K562 (cell line): ENCODE results near the gene TM4SF5.

ENCODE experiments used
- ARNT ChIP-seq, 2 experiments: fragments of 450-650 bp; IDR thresholded peaks; 2 replicates each; pipeline ENCODE4 v1.6.1; 2016; ENCODE audit warnings: mild to moderate bottlenecking in 1 of 2
- CHD1 ChIP-seq: fragments of 200-600 bp; sonication (generic); IDR thresholded peaks from one replicate; pipeline ENCODE4 v1.6.1; 2012; ENCODE audit warnings: mild to moderate bottlenecking, moderate library complexity, low read length, inconsistent platforms
- CTCF ChIP-seq, 3 experiments: IDR thresholded peaks in 2 of 3; conservative IDR thresholded peaks in 1 of 3; 2 replicates each; pipeline ENCODE4 v1.5.1; 2011 to 2012; ENCODE audit warnings: low read length in 3 of 3, mild to moderate bottlenecking in 3 of 3, control low read depth in 2 of 3, improper control_type of control experiment in 1 of 3, inconsistent platforms in 1 of 3, low read depth in 1 of 3, mixed read lengths in 1 of 3, moderate library complexity in 1 of 3; ENCODE audit not compliant: insufficient read depth in 2 of 3
- NRF1 ChIP-seq, 2 experiments: fragments of 450-650 bp; IDR thresholded peaks in 1 of 2; conservative IDR thresholded peaks in 1 of 2; 2 replicates each; pipeline ENCODE4 v1.6.1; 2014; ENCODE audit warnings: mild to moderate bottlenecking in 2 of 2
- POLR2A ChIP-seq: fragments of 450-650 bp; conservative IDR thresholded peaks from 2 replicates; pipeline ENCODE4 v1.6.1; 2016
- SP1 ChIP-seq: sonication (generic); formaldehyde crosslinking; IDR thresholded peaks from 2 replicates; pipeline ENCODE4 v1.8.1; 2022; ENCODE audit warnings: mild to moderate bottlenecking, missing genetic modification reagents
- THRB ChIP-seq: fragments of 450-650 bp; formaldehyde crosslinking; conservative IDR thresholded peaks from 2 replicates; pipeline ENCODE4 v1.4.0; 2022; ENCODE audit warnings: mild to moderate bottlenecking, missing genetic modification characterization
- ZNF253 ChIP-seq: fragments of 250-450 bp; sonication (Bioruptor Pico); conservative IDR thresholded peaks from 2 replicates; pipeline ENCODE4 v1.6.1; 2021; ENCODE audit warnings: mild to moderate bottlenecking
- ZSCAN29 ChIP-seq: fragments of 450-650 bp; IDR thresholded peaks from 2 replicates; pipeline ENCODE4 v1.6.1; 2017

- no peak for TF ChIP-seq ZNF253 (CRISPR knock-in tag)
- TF ChIP-seq CTCF (IDR thresholded peaks at IDR 0.05 in 2 of 3, conservative IDR thresholded peaks at IDR 0.05 in 1 of 3; ENCODE audit: insufficient read depth in 2 of 3, low read depth in 1 of 3, low read length in 3 of 3), result no peak
- no peak for TF ChIP-seq THRB (CRISPR knock-in tag)
- TF ChIP-seq NRF1 (conservative IDR thresholded peaks at IDR 0.05 in 1 of 2, IDR thresholded peaks at IDR 0.05 in 1 of 2), result no peak
- TF ChIP-seq SP1, result no peak
- no peak for TF ChIP-seq CHD1
- TF ChIP-seq ARNT (IDR thresholded peaks at IDR 0.05), result no peak
- TF ChIP-seq ZSCAN29, result no peak
- TF ChIP-seq POLR2A, result no peak
These were observed 14.8 kb downstream of the TM4SF5 start for GRCh38 chr17:4786516-4786915.
